Fibroblast of gingiva (primary cell): ENCODE data around the gene RAB13.

Source experiments
- DNase-seq: peaks from one replicate; pipeline ENCODE4 v3.0.0-alpha.2; 2011; ENCODE audit warnings: low read depth

Gene RAB13

GRCh38 chr1:153977250-153978240 is 8.6 kb downstream of the RAB13 start, which contains the start of gene JTB:
JTB (minus strand) TSS chr1:153977674; CDS start chr1:153977252, 422 bp downstream.
- DNase-seq = peak; percentile 77

- no peak for DNase-seq
These were observed 9.3 kb downstream of the RAB13 start for GRCh38 chr1:153976819-153977249.

- DNase-seq = no peak
These were observed 12.6 kb downstream of the RAB13 start for GRCh38 chr1:153973525-153973924.

- no peak for DNase-seq
These were observed 13.1 kb downstream of the RAB13 start for GRCh38 chr1:153973071-153973470.

- DNase-seq = no peak
These were observed 15.8 kb downstream of the RAB13 start for GRCh38 chr1:153970346-153970745.

GRCh38 chr1:153968972-153969371 is 17.2 kb downstream of the RAB13 start:
- DNase-seq = no peak

GRCh38 chr1:153968408-153968807 is 17.7 kb downstream of the RAB13 start:
- no peak for DNase-seq

- no peak for DNase-seq
These were observed 18.2 kb downstream of the RAB13 start for GRCh38 chr1:153968000-153968363.

- DNase-seq = peak; percentile 98
These were observed 18.8 kb downstream of the RAB13 start, which contains the start of gene CREB3L4 for GRCh38 chr1:153967107-153967999. CREB3L4 (plus strand) TSS chr1:153967902; CDS start chr1:153968526, 624 bp downstream.

GRCh38 chr1:153963850-153964331 is 22.2 kb downstream of the RAB13 start:
- no peak for DNase-seq

GRCh38 chr1:153963030-153963849 is 22.9 kb downstream of the RAB13 start, which contains the start of gene SLC39A1:
SLC39A1 (minus strand) TSS chr1:153963537; CDS start chr1:153962715, 822 bp downstream.
- peak; percentile 96 for DNase-seq

GRCh38 chr1:153962088-153963029 is 23.8 kb downstream of the RAB13 start:
- peak; percentile 56 for DNase-seq

- DNase-seq = no peak
These were observed 24.7 kb downstream of the RAB13 start for GRCh38 chr1:153961421-153961820.

- DNase-seq = no peak
These were observed 25.9 kb downstream of the RAB13 start for GRCh38 chr1:153960206-153960605.

GRCh38 chr1:153959454-153959853 is 26.7 kb downstream of the RAB13 start:
- no peak for DNase-seq

GRCh38 chr1:153958961-153959260 is 27.2 kb downstream of the RAB13 start:
- DNase-seq = no peak

GRCh38 chr1:153958111-153958960 is 27.8 kb downstream of the RAB13 start, which contains the start of gene CRTC2:
CRTC2 (minus strand) TSS chr1:153958612; CDS start chr1:153958497, 115 bp downstream.
- peak; percentile 98 for DNase-seq

- DNase-seq = no peak
These were observed 28.4 kb downstream of the RAB13 start for GRCh38 chr1:153957744-153958110.
